GM12892 (cell line): ENCODE data around the gene FKBP2.

ENCODE experiments used
- POLR2A ChIP-seq: IDR thresholded peaks from 2 replicates; pipeline ENCODE4 v1.6.1; 2011; ENCODE audit warnings: low read depth, low read length, control low read depth
- POLR2AphosphoS5 ChIP-seq: IDR thresholded peaks from 2 replicates; pipeline ENCODE4 v1.6.1; 2011; ENCODE audit warnings: low read depth, low read length, control low read depth
- TAF1 ChIP-seq: IDR thresholded peaks from 2 replicates; pipeline ENCODE4 v1.6.1; 2011; ENCODE audit warnings: low read depth, mild to moderate bottlenecking, control low read depth, low read length, borderline replicate concordance

GRCh38 chr11:64238999-64239398 lies 1.9 kb upstream of the FKBP2 start:
- no peak for TF ChIP-seq POLR2AphosphoS5
- no peak for TF ChIP-seq POLR2A
- no peak for TF ChIP-seq TAF1
